ENCODE measurements around the gene SEC22A.

GRCh38 chr3:123156276-123156995, 45.3 kb upstream of the SEC22A start:
- TF ChIP-seq CTCF (IDR thresholded peaks at IDR 0.05) (no peak), POLR2A (IDR thresholded peaks at IDR 0.05) (no peak)

Measured in adrenal gland (tissue), 5 donors.